Glutamatergic neuron (in vitro differentiated cells): ENCODE data around the gene SZRD1. TPM values are rescaled to one million over a fixed set of nuclear protein-coding genes. Genes with fewer than 3 reads are reported as not detected.

ENCODE experiments used
- DNase-seq: peaks from one replicate; pipeline ENCODE4 v3.0.0; 2022
- H3K27ac Mint-ChIP-seq: one replicate; pipeline ENCODE4 v1.8.0; 2020; ENCODE audit warnings: mild to moderate bottlenecking, mixed read lengths, inconsistent platforms; ENCODE audit not compliant: unreplicated experiment
- H3K27me3 Mint-ChIP-seq: one replicate; pipeline ENCODE4 v1.8.0; 2020; ENCODE audit warnings: mild to moderate bottlenecking, moderate library complexity, mixed read lengths, inconsistent platforms; ENCODE audit not compliant: unreplicated experiment
- H3K36me3 Mint-ChIP-seq: one replicate; pipeline ENCODE4 v1.8.0; 2020; ENCODE audit warnings: mild to moderate bottlenecking, mixed read lengths, inconsistent platforms; ENCODE audit not compliant: unreplicated experiment
- H3K4me1 Mint-ChIP-seq: one replicate; pipeline ENCODE4 v1.8.0; 2020; ENCODE audit warnings: mild to moderate bottlenecking, low read depth, mixed read lengths, inconsistent platforms; ENCODE audit not compliant: unreplicated experiment
- H3K4me3 Mint-ChIP-seq: one replicate; pipeline ENCODE4 v1.8.0; 2020; ENCODE audit warnings: mild to moderate bottlenecking, mixed read lengths, inconsistent platforms; ENCODE audit not compliant: unreplicated experiment
- H3K9me3 Mint-ChIP-seq: one replicate; pipeline ENCODE4 v1.8.0; 2020; ENCODE audit warnings: mild to moderate bottlenecking, moderate library complexity, mixed read lengths, inconsistent platforms; ENCODE audit not compliant: unreplicated experiment
- total RNA-seq: library from RNA; stranded (reverse); fragmentation: NEBNext Ultra II Directional; extraction: Animal tissue kit (Norgen Biotek cat#: 25700); gene quantifications from one replicate; pipeline ENCODE4 v1.2.1, GENCODE V29; 2021; ENCODE audit not compliant: unreplicated experiment
- TF ChIP-seq, protein P1 (sequence below): fragments of 200-600 bp; sonication (generic); IDR thresholded peaks from one replicate; pipeline ENCODE4 v1.5.0; 2021; ENCODE audit not compliant: partially characterized antibody, unreplicated experiment

Gene SZRD1
- total RNA-seq, 1 donor from 2014 or later = 64.5 TPM

DNA sequence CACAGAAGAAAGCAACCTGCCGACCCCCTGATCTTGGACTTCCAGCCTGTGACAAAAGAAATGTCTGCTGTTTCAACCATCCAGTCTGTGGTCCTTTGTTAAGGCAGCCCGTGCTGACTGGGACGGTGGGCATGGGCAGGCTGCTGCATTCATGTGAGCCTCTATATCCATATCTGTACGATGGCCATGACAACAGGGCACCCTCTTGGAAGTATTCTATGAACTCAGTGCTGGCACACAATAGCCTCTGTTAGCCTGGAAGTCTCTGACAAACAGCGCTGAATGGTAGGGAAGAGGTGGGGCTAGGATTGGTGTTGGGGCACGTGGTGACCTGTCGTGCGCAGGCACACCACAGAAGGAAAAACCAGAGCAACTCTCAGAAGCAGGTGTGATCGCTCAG, 39.8 kb downstream of the SZRD1 start:
- H3K4me3 Mint-ChIP-seq = no peak overlapping the region
- H3K9me3 Mint-ChIP-seq = peaks cover 2% of the 10 kb centered on the region
- no peaks in the 10 kb centered on the region for H3K4me1 Mint-ChIP-seq
- H3K27me3 Mint-ChIP-seq = peaks cover 2% of the 10 kb centered on the region
- DNase-seq = no peak
- no peak overlapping the region for H3K27ac Mint-ChIP-seq
- TF ChIP-seq, protein P1, sequence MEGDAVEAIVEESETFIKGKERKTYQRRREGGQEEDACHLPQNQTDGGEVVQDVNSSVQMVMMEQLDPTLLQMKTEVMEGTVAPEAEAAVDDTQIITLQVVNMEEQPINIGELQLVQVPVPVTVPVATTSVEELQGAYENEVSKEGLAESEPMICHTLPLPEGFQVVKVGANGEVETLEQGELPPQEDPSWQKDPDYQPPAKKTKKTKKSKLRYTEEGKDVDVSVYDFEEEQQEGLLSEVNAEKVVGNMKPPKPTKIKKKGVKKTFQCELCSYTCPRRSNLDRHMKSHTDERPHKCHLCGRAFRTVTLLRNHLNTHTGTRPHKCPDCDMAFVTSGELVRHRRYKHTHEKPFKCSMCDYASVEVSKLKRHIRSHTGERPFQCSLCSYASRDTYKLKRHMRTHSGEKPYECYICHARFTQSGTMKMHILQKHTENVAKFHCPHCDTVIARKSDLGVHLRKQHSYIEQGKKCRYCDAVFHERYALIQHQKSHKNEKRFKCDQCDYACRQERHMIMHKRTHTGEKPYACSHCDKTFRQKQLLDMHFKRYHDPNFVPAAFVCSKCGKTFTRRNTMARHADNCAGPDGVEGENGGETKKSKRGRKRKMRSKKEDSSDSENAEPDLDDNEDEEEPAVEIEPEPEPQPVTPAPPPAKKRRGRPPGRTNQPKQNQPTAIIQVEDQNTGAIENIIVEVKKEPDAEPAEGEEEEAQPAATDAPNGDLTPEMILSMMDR = no peak
- H3K36me3 Mint-ChIP-seq = no peaks in the 10 kb centered on the region

DNA sequence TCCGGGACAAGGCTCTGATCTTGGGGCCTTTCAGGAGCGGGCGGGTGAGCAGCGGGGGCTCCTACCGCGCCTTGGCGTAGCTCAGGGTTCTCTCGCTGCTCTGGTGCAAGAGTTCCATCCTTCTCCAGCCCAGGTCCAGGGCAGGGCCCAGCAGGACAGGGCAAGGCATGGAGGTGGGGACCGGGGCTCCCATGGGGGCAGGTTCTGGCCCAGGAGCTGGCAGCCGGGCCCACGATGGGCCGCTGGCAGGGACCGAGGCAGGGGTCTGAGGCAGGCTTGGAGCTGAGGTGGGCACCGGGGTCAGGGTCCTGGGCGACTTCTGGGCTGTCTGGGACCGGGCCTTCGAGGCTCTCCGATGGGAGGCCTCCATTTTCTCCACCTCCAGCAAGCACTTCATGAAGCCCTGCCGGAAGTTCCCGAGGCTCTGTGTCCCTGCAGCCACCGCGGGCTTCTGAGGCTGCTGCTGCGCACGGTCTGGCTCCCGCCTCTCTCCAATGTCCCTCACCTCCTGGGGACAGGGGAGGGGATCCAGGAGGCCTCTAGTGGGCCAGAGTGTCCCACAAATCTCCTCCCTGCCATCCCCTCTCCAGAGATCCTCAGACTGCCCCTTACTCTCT, 42.6 kb downstream of the SZRD1 start:
- no peak overlapping the region for H3K27ac Mint-ChIP-seq
- H3K4me3 Mint-ChIP-seq = no peak overlapping the region
- TF ChIP-seq, protein P1 = no peak
- H3K4me1 Mint-ChIP-seq = no peaks in the 10 kb centered on the region
- no peak for DNase-seq
- H3K27me3 Mint-ChIP-seq = peaks cover 2% of the 10 kb centered on the region
- peaks cover 7% of the 10 kb centered on the region for H3K9me3 Mint-ChIP-seq
- H3K36me3 Mint-ChIP-seq = no peaks in the 10 kb centered on the region

DNA sequence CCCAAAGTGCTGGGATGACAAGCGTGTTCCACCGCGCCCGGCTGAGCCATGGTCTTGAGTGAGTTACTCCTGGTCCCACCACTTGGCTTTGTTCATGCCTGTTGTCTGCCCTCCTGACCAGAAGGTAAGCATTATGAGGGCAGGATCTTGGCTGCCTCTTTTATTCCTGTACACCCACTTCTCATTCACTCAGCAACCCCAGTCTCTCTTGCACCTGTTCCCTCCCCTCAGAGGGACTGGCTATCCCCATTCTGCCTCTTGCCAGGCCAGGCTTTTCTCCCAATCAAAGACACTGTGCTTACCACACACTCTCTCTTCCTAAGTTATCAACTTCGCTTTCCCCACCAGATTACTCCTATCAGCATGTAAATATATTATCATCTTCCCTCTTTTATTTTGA, 43.8 kb downstream of the SZRD1 start:
- H3K4me3 Mint-ChIP-seq = no peak overlapping the region
- DNase-seq = no peak

DNA sequence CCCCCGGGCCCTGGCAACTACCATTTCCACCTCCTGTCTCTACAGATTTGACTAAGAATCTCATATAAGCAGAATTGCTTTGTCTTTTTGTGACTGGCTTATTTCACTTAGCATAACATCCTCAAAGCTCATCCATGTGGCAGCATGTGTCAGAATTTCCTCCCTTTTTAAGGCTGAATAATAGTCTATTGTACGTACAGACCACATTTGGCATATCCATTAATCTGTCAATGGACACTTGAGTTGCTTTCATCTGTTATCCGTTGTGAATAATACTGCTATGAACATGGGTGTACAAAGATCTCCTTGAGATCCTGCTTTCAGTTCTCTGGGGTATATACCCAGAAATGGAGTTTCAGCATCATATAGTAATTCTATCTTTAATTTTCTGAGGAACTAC, 46.1 kb downstream of the SZRD1 start:
- H3K36me3 Mint-ChIP-seq = no peaks in the 10 kb centered on the region
- H3K27me3 Mint-ChIP-seq = peaks cover 4% of the 10 kb centered on the region
- peaks cover 6% of the 10 kb centered on the region for H3K9me3 Mint-ChIP-seq
- no peak for DNase-seq
- H3K4me3 Mint-ChIP-seq = no peak overlapping the region
- TF ChIP-seq, protein P1 = no peak
- H3K27ac Mint-ChIP-seq = no peak overlapping the region
- no peaks in the 10 kb centered on the region for H3K4me1 Mint-ChIP-seq

More for the DNA sequence above, 43.8 kb downstream of the SZRD1 start:
- H3K9me3 Mint-ChIP-seq = peaks cover 5% of the 10 kb centered on the region
- no peaks in the 10 kb centered on the region for H3K4me1 Mint-ChIP-seq
- H3K27me3 Mint-ChIP-seq = peaks cover 2% of the 10 kb centered on the region
- TF ChIP-seq, protein P1 = no peak
- H3K27ac Mint-ChIP-seq = no peak overlapping the region
- H3K36me3 Mint-ChIP-seq = no peaks in the 10 kb centered on the region

DNA sequence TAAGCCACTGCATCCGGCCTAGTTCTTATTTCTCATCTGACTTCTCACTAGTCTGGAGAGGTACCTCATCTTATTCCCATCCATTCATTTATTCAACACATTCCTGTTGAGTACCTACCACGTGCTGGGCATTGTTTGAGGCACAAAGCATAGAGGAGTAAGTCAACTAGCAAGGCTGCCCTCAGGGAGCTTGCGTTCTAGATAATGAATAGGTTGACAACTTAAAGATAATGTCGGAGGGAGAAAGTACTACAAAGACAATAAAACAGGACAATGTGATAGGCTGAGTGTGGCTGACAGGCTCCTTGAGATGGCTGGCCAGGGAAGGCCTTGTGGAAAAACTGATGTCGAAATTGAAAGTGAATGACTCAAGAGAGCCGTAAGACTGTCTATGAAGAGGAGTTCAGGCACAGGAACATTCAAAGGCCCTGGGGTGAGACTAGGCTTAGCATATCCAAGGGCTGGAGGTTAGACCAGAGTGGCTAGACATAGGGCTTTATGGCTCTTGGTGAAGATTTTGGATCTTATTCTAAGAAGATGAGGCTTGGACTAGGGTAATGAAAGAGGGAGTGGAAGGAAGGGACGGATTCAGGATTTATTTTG, 51.9 kb downstream of the SZRD1 start:
- no peaks in the 10 kb centered on the region for H3K4me1 Mint-ChIP-seq
- H3K27ac Mint-ChIP-seq = no peak overlapping the region
- H3K36me3 Mint-ChIP-seq = no peaks in the 10 kb centered on the region
- no peak for DNase-seq
- H3K9me3 Mint-ChIP-seq = peaks cover 5% of the 10 kb centered on the region
- peaks cover 4% of the 10 kb centered on the region for H3K27me3 Mint-ChIP-seq
- TF ChIP-seq, protein P1 = no peak
- H3K4me3 Mint-ChIP-seq = no peak overlapping the region
